Stimulated activated CD8-positive, alpha-beta memory T cell treated with anti-CD3 and anti-CD28 coated beads, Interleukin-12 subunit alpha, Interleukin-12 subunit beta, amount 100 ng/mL, for 24 hours (primary cell): ENCODE results near the gene DNM3.
A peak's percentile ranks its signal among the peaks of the same experiment; 100 is the strongest.
"Not testable (repeated sequence)": the region's sequence is repeated elsewhere in the genome, so short reads cannot be mapped to it uniquely, and the experiment has no call there.

ENCODE experiments used
- DNase-seq: peaks from one replicate; pipeline ENCODE4 v3.0.0-alpha.2; 2020; ENCODE audit errors: extremely low read depth

The DNM3 gene

DNA sequence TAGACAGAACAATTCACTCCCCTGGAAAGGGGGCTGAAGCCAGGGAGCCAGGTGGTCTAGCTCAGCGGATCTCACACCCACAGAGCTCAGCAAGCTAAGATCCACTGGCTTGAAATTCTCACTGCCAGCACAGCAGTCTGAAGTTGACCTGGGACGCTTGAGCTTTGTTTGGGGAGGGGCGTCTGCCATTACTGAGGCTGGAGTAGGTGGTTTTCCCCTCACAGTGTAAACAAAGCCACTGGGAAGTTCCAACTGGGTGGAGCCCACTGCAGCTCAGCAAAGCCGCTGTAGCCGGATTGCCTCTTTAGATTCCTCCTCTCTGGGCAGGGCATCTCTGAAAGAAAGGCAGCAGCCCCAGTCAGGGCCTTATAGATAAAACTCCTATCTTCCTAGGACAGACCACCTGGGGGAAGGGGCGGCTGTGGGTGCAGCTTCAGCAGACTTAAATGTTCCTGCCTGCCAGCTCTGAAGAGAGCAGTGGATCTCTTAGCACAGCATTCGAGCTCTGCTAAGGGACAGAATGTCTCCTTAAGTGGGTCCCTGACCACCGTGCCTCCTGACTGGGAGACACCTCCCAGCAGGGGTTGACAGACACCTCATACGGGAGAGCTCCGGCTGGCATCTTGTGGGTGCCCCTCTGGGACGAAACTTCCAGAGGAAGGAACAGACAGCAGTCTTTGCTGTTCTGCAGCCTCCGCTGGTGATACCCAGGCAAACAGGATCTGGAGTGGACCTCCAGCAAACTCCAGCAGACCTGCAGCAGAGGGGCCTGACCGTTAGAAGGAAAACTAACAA, 183.8 kb downstream of the DNM3 start:
- DNase-seq: not testable (repeated sequence)

DNA sequence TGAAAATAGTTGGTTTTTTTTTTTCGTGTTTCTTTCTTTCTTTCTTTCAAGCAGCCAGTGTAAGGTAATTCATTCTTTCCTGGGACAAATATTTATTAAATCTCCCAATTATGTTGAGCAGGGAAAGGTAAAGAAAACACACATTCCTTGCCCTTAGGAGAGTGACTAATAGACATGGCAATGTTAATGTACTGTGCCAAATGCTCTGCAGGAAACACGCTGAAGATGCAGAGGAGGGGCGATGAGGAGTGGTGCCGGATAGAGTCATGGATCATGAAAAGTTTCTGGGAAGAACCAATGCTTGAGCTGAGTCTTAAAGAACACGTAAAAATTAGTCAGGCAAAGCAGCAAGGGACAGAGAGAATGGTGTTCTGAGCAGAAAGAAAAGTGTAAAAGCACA, 199.2 kb downstream of the DNM3 start:
- DNase-seq: no peak

DNA sequence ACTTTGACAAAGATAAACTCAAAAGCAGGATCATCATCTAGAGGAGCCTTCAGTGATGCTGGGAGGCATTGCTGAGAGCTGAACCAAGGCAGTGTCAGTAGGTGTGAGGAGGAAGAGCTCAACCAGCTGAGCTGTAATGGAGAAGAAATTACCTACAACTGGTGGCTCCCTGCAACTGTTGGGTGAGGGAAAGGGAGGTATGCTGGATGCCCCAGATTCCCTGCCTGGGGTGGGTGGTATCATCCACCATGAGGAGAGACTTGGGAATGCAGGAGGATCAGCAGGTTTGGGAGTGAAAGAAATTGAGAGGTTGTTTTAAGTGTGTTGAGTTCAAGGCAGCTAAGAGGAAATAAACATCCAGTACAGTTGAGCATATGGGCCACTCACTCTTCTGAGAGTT, 199.8 kb downstream of the DNM3 start:
- no peak for DNase-seq

DNA sequence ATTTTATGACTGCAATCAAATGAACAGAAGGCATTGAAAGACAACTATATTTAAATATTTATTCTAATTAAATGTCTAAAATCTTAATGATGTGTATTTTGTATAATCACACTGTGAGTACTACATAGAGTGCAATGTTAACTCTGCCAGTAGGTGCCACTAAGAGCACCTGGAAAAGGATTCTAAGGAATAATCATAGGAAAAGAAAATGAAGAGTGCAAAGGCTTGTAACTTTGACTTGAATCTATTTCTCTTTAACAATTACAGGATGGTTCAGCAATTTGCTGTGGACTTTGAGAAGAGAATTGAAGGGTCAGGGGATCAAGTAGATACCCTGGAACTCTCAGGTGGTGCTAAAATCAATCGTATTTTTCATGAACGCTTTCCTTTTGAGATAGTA, 200.4 kb downstream of the DNM3 start:
- DNase-seq: no peak

DNA sequence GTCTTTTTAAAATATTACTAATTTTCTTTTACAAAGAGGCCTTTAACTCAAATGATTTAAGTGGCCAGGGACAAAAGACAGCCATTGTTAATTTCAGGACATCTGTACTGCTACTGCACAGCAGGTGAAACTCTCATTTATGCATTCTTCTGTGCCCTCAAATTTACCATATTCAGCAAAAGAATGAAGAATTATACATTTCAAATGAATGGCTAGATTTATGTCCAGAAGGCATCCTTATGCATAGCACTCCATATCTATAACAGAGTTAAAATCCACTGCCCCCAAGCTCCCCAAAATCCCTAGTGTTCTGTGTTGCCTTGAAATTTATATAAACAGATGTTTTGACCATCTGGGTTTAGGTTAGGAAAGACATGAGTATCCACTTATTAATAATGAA, 202.6 kb downstream of the DNM3 start:
- no peak for DNase-seq

DNA sequence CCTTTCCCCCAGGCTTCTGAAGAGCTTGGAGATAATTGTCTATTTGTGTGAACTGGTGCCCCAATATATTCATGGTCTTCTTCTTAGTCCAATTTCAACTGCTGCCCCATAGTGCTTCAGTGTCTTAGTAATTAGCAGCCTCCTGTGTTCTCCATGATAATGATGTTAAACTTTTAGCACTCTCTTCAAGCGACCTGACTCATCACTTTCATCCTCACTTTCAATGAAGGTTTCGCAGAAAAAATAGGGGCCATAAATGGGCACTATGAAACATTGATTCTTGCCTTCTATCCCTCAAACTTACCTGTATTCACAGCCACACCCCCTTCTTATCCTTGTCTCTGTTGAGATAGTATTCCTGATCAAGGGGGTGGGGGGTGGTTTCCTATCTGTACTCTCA, 210.6 kb downstream of the DNM3 start:
- no peak for DNase-seq

DNA sequence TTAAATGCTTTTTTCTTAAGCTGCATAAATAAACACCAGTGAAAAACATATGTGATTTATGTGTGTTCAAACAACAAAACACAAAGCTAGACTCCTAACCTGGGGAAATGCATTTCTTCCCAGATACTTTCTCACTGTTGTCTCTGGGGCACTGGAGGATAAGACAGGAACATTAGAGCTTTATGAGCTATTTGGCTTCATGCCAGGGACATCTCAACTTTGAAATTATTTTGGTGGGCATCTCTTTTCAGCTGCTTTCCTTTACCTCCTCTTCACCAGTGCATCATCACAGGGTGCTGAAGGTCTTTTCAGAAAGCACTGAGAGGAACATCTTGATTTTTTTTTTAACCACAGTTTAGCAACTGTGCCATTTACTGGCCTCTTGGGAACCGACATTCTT, 212.9 kb downstream of the DNM3 start:
- DNase-seq: no peak

DNA sequence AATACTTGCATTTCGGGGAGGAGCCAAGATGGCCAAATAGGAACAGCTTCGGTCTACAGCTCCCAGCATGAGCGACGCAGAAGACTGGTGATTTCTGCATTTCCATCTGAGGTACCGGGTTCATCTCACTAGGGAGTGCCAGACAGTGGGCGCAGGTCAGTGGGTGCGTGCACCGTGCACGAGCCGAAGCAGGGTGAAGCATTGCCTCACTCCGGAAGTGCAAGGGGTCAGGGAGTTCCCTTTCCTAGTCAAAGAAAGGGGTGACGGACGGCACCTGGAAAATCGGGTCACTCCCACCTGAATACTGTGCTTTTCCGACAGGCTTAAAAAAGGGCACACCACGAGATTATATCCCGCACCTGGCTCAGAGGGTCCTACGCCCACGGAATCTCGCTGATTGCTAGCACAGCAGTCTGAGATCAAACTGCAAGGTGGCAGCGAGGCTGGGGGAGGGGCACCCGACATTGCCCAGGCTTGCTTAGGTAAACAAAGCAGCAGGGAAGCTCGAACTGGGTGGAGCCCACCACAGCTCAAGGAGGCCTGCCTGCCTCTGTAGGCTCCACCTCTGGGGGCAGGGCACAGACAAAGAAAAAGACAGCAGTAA, 214.6 kb downstream of the DNM3 start:
- not testable (repeated sequence) for DNase-seq

DNA sequence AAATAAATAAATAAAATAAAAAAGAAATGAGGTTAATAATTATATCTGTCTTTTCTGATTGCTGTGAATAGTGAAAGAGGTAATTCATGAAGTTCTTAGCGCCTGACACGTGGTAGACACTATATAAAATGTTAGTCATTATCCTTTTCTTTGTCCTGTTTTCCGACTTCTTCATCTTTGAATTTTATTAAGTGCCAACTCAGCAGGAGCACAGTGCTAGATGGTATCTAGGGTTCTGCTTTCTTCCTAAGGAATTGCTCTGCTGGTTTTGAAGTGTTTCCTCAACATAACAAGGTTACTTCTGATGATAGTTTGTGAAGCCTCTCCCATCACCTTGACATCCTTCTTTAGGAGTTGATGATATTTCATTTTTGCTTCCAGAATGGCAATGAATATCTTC, 227.0 kb downstream of the DNM3 start:
- DNase-seq: no peak

DNA sequence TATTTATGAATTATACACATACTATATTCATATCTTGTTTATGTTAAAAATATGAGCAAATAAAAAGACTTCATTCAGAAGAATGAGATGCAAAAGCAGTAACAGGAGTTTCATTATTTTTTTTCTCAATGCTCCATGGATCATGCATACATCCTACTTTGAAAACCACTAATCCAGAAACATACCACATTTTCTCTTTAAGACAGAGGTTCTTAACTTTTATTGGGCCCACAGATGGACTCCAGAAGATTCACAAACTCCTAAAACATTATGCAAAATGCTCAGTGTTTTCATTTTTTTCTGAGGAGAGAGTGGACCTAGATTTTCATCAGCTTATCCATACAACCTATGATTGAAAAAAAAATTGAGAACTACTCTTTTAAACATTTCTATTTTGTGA, 227.8 kb downstream of the DNM3 start:
- DNase-seq: no peak

DNA sequence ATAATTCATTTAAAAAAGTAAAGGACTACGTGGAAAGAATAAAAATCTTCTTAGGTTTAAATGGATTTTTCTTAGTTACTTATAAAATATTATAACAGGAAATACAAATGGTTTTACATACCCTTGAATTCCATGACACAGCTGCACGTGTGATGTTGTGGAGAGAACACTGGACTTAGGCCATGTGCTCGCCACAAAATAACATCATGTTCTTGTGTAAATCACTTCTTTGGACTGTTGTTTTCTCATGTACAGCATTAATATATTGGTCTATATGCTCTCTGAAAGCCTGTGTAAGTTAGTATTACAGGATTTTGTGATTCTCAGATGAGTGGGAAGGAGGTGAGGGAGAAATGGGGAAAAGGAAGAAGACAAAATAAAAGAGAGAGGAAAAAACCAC, 228.2 kb downstream of the DNM3 start:
- DNase-seq: no peak

DNA sequence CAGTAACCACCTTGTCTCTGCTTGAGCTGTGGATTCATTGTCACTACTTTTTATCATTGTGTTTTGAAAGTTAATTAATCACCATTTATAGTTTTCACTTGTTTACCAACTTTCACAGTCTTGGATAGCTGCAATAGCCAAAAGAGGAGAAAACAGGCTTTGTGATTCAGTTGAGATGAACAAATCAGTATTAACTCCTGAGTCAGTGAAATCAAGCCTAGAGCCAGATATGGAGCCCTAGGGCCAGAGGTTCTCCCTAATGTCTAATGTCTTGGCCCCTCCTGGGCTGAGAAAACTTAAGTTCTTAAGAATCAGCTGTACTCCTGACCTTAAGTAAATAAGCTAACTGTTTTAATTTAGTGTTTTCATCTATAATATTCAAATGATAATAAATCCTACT, 228.8 kb downstream of the DNM3 start:
- no peak for DNase-seq

DNA sequence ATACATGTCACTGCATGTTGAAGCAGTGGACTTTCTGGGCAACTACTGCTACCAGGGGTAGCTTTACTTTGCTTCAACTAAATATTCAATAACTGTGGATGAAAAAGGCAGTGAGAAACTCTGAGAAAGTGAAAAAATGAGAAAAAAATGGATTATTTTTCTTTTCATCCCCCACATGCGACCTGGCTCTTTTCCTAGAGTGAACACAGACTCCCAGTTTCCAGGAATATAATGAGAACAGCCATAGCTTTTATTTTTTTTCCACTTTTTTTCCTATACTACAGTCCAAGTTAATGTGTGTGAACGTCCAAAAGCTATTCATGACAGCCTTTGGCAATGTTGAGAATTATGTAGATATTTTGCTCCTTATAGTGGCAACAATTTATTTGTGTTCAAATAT, 230.4 kb downstream of the DNM3 start:
- DNase-seq: no peak

DNA sequence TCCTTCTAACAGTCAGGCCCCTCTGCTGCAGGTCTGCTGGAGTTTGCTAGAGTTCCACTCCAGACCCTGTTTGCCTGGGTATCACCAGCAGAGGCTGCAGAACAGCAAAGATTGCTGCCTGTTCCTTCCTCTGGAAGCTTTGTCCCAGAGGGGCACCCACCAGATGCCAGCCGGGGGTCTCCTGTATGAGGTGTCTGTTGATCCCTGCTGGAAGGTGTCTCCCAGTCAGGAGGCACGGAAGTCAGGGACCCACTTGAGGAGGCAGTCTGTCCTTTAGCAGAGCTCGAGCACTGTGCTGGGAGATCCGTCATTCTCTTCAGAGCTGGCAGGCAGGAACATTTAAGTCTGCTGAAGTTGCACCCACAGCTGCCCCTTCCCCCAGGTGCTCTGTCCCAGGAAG, 238.6 kb downstream of the DNM3 start:
- not testable (repeated sequence) for DNase-seq

DNA sequence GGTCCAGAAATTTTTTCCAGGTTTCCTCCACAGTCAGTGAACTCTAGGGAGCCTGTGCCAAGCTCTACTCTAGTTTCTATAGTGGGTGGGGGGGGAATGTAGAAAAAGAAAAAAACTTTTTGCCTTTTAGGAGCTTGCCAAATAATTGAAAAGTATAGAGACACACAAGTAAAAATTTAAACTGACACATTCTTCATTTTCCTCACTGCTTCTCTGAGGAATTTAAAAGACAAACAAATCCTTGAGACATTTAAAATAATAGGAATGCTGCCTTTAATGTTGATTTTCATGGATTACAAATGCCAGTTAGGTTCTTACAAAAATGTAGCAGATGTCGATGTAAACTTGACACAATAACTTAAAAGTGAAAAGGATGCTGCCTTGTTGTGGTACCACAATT, 241.9 kb downstream of the DNM3 start:
- DNase-seq: no peak

DNA sequence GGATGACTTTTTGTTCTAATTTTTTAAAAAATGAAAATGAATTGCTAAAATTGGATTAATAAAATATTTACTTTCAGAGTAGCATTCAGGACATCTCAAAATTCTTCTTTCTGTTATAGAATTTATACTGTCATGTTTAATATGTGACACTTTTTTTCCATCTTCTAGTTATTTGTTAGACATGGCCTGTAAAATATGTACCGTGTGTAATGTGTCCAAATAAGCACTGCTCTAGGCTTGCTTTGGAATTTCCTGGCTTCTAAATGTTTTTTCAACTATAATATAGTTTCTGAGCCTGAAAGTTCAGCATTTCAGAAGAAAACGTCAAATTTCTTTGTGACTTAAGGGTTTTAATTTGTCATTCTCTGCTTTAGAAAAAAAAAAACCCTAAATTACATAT, 243.6 kb downstream of the DNM3 start:
- DNase-seq: no peak

DNA sequence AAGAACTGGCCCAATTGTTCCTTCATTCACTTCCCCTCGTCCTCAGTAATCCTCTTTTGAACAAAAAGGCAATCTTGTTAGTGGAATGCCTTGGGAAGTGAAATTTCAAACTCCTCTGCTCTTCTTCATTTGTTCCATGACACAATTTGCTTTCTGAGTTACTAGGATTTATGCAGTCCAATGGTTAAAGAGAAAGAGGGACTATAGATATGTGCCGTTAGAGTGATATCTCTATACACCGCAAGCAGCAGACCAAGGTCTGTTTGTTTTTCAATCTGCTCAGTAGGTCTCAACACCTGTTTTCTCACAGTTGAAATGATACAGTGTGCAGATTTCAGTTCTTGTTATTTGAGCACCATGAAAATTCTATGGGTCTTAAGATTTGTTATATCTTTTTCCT, 244.0 kb downstream of the DNM3 start:
- DNase-seq: no peak

DNA sequence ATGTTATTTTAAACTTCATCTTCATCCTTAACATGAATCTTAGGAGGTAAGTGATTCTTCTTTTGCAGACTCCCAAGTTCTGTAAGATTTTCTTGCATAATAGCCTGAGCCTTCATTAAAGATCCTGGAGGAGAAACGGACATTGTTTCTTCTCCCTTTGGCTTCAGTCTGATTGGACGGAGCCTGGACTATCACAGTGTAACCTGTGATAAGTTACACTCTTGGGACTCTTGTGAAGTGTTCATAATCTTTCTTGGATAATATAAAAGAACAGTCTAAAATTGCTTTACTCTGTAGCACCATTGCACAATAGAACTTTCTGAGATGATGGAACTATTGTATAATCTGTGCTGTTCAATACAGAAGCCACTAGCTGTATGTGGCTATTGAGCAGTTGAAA, 244.8 kb downstream of the DNM3 start:
- no peak for DNase-seq

DNA sequence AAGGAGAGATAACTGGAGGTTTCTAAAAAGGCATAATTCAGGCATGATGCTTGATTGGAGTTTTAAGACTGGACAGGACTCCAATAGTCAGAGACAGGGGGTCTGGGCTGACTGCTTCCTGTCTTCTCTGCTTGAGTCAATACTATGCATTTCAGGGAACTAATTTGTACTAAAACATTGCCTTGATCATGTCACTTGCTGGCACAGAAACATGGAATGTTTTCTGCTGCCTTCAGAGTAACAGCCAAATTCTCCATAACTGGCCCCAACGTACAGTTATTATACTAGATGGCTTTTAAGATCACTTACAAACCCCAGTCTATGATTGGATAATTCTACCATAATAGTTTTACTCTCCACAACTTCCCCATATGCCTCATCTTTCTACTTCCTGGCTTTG, 247.0 kb downstream of the DNM3 start:
- DNase-seq: no peak

DNA sequence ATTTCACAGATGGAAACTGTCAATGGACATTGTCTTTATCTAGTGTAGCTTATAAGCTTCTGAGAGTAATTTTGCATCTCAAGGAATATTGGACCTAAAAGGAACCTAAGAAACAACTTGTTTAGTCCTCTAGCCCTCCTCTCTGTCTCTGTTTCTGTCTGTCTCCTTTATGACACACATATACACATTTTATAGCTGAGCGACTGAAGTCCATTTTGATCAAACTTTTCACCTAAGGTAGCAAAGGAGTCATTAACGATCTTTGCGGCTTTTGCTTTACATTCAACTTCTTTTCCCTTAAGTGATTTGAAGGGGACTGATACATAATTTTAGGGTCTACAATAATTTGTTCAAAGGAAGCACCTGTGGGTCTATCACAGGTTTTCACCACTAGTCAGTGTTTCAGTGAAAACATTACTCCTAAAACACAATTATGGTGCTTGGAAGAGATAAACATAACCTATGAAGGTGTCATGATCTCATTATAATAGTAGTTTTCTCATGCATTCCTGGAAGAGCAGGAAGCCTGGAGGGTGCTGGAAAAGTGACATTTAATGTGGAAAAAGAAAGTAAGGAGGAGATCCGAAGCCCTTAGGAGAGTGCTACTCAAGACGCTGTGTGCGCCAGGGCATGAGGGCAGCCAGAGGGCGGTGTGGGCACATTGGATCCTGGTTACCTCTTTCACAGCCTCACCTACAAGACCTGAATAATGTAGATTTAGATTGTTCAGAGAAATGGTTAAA, 248.6 kb downstream of the DNM3 start:
- peak; percentile 2 for DNase-seq

DNA sequence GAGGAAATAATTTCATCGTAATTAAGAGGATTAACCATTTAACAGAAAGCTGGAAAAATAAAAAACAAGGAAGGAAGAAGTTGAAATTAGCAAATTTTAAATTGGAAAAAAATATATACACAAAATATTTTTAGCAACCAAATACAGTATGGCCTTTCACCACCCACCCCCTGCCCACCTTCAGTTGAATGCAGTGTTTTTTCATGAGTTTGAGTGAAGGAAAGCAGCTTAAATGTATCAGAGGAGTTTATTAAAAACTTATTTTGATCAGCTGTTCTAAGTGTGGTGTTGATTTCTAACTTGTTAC, 249.2 kb downstream of the DNM3 start:
- no peak for DNase-seq

DNA sequence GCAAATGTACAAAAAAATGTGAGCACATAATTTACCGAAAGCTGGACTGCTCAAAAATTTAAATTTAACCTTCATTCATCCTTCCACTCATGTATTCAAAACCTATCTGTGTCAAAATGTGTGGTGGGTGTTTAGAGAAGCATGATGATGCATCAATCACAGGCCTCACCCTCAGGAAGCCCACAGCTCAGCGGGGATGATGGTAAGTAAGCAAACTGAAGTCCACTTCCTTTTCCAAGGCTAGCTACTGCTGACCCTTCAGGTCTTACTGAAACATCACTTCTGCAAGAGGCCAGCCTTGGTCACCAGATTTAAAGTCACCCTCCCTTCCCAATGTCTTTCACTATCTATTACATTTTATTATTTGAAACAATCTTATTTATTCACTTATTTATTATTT, 254.5 kb downstream of the DNM3 start:
- DNase-seq: no peak

DNA sequence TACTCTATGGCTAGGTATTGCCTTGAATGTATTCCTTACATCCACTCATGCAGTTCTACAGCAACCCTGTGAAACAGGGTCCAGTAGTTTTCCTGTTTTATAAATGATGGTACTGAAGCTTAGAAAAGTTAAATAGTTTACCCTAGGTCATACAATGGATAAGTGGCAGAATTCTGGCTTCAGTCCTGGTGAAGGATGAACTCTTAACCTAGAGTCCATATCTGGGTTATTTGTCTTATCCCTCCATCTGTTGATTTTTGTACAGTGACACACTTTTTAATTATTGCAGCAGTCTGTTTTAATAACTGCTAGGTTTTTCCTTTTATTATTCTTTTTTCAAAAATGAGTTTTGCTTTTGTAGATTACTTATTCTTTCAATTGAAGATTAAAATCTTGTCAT, 263.9 kb downstream of the DNM3 start:
- DNase-seq: no peak
